K562 (cell line): ENCODE results near the gene CHAC1. TPM values are rescaled to one million over a fixed set of nuclear protein-coding genes. Genes with fewer than 3 reads are reported as not detected.

Source experiments
- ADNP ChIP-seq: fragments of 200-800 bp; sonication (Bioruptor generic); IDR thresholded peaks from 2 replicates; pipeline ENCODE4 v1.6.1; 2016; ENCODE audit warnings: missing genetic modification characterization, missing compliant biosample characterization
- CBFA2T3 ChIP-seq: fragments of 450-650 bp; IDR thresholded peaks from 2 replicates; pipeline ENCODE4 v1.6.1; 2017
- CXXC5 ChIP-seq: fragments of 250-450 bp; sonication (Bioruptor Pico); IDR thresholded peaks from 2 replicates; pipeline ENCODE4 v1.8.0; 2022; ENCODE audit warnings: inconsistent platforms, mild to moderate bottlenecking, moderate library complexity
- FOXP1 ChIP-seq: sonication (generic); formaldehyde crosslinking; IDR thresholded peaks from 2 replicates; pipeline ENCODE4 v1.8.0; 2022; ENCODE audit warnings: mild to moderate bottlenecking, missing genetic modification reagents
- GABPA ChIP-seq: fragments of 200-800 bp; sonication (Bioruptor generic); conservative IDR thresholded peaks from 2 replicates; pipeline ENCODE4 v1.6.1; 2016; ENCODE audit warnings: low read depth, missing genetic modification characterization, missing compliant biosample characterization
- HLTF ChIP-seq: fragments of 450-650 bp; IDR thresholded peaks from 2 replicates; pipeline ENCODE4 v1.6.1; 2016
- HMG20A ChIP-seq: fragments of 450-650 bp; formaldehyde crosslinking; conservative IDR thresholded peaks from 2 replicates; pipeline ENCODE4 v1.4.0; 2020; ENCODE audit warnings: mild to moderate bottlenecking, mixed read lengths
- MEIS2 ChIP-seq: fragments of 450-650 bp; IDR thresholded peaks from 2 replicates; pipeline ENCODE4 v1.6.1; 2014; ENCODE audit warnings: mild to moderate bottlenecking; ENCODE audit not compliant: partially characterized antibody
- MITF ChIP-seq: IDR thresholded peaks from 2 replicates; pipeline ENCODE4 v1.6.1; 2014; ENCODE audit warnings: antibody characterized with exemption
- MYC ChIP-seq, 2 experiments: fragments of 250-450 bp in 1 of 2; sonication (Bioruptor Pico) in 1 of 2; IDR thresholded peaks; 2 replicates each; pipeline versions ENCODE4 v1.5.1 to v1.6.1; 2012 to 2021; ENCODE audit warnings: low read depth in 2 of 2, borderline replicate concordance in 1 of 2, improper control_type of control experiment in 1 of 2, low read length in 1 of 2, mild to moderate bottlenecking in 1 of 2, moderate library complexity in 1 of 2
- OTX1 ChIP-seq: fragments of 450-650 bp; formaldehyde crosslinking; IDR thresholded peaks from 2 replicates; pipeline ENCODE4 v1.4.0; 2022; ENCODE audit warnings: mild to moderate bottlenecking
- POLR2H ChIP-seq: IDR thresholded peaks from 2 replicates; pipeline ENCODE4 v1.6.1; 2016; ENCODE audit warnings: missing genetic modification characterization, low read depth, mild to moderate bottlenecking, control low read depth, missing compliant biosample characterization, moderate library complexity
- RBM14 ChIP-seq: fragments of 200-400 bp; formaldehyde crosslinking; IDR thresholded peaks from 2 replicates; pipeline ENCODE4 v1.6.1; 2018; ENCODE audit warnings: low read depth, mild to moderate bottlenecking, low read length, moderate library complexity, borderline replicate concordance; ENCODE audit not compliant: insufficient read depth
- RBM17 ChIP-seq: fragments of 200-400 bp; formaldehyde crosslinking; IDR thresholded peaks from 2 replicates; pipeline ENCODE4 v1.6.1; 2017; ENCODE audit warnings: low read depth, mild to moderate bottlenecking, low read length, borderline replicate concordance
- SLC30A9 ChIP-seq: fragments of 250-450 bp; sonication (Bioruptor Pico); IDR thresholded peaks from 2 replicates; pipeline ENCODE4 v1.8.0; 2022; ENCODE audit warnings: mild to moderate bottlenecking, moderate library complexity
- TAF7 ChIP-seq: fragments of 450-650 bp; IDR thresholded peaks from 2 replicates; pipeline ENCODE4 v1.6.1; 2016; ENCODE audit warnings: missing genetic modification characterization, missing compliant biosample characterization
- TAL1 ChIP-seq: fragments of 450-650 bp; IDR thresholded peaks from 2 replicates; pipeline ENCODE4 v1.6.1; 2016; ENCODE audit warnings: mild to moderate bottlenecking
- TOE1 ChIP-seq, 2 experiments: fragments of 450-650 bp in 1 of 2; sonication (generic) in 1 of 2; formaldehyde crosslinking in 1 of 2; IDR thresholded peaks; 2 replicates each; pipeline versions ENCODE4 v1.7.1 to v1.8.0; 2016 to 2022; ENCODE audit warnings: borderline replicate concordance in 2 of 2, mild to moderate bottlenecking in 2 of 2, antibody characterized with exemption in 1 of 2, inconsistent platforms in 1 of 2, low read depth in 1 of 2, missing genetic modification reagents in 1 of 2, moderate library complexity in 1 of 2
- ZNF766 ChIP-seq: fragments of 200-800 bp; sonication (Bioruptor generic); conservative IDR thresholded peaks from 2 replicates; pipeline ENCODE4 v1.6.1; 2016; ENCODE audit warnings: missing genetic modification characterization, missing compliant biosample characterization
- polyA plus RNA-seq, 8 experiments: library from polyadenylated mRNA; depleted of rRNA in 4 of 8; stranded (reverse) in 5 of 8; unstranded in 3 of 8; fragments of >200 nt; fragmentation: Nextera tagmentation in 2 of 8; fragmentation: Illumina TruSeq in 1 of 8; extraction: Ambion mirVana in 2 of 8; extraction: Trizol in 1 of 8; gene quantifications; 2 replicates each; pipeline versions ENCODE4 v1.2.1 to v1.2.3, GENCODE V29; 2011 to 2014; ENCODE audit warnings: inconsistent platforms in 1 of 8, missing spikeins in 1 of 8
- total RNA-seq, 7 experiments: library from RNA; depleted of rRNA in 6 of 7; stranded (reverse); fragments of >200 nt in 6 of 7; fragmentation: Illumina TruSeq in 2 of 7; extraction: Trizol in 2 of 7; gene quantifications; 2 replicates each; pipeline versions ENCODE4 v1.2.1 to v1.2.3, GENCODE V29; 2011 to 2021; ENCODE audit warnings: low replicate concordance in 1 of 7
- TF ChIP-seq, protein P1 (sequence below): fragments of 450-650 bp; IDR thresholded peaks from 2 replicates; pipeline ENCODE4 v1.6.1; 2017; ENCODE audit warnings: antibody characterized with exemption
- TF ChIP-seq, protein P2 (sequence below): sonication (generic); formaldehyde crosslinking; IDR thresholded peaks from 2 replicates; pipeline ENCODE4 v1.8.1; 2022; ENCODE audit warnings: missing genetic modification reagents
- TF ChIP-seq, protein P3 (sequence below): fragments of 450-650 bp; formaldehyde crosslinking; IDR thresholded peaks from 2 replicates; pipeline ENCODE4 v1.4.0; 2022; ENCODE audit warnings: mild to moderate bottlenecking, moderate library complexity

Gene CHAC1
- total and polyA plus RNA-seq, 9 of the 15 experiments (the other 6 are each of a cell fraction or from before 2014, with no cell fraction given): 0.47 to 39.0 (median 7.5) TPM

DNA sequence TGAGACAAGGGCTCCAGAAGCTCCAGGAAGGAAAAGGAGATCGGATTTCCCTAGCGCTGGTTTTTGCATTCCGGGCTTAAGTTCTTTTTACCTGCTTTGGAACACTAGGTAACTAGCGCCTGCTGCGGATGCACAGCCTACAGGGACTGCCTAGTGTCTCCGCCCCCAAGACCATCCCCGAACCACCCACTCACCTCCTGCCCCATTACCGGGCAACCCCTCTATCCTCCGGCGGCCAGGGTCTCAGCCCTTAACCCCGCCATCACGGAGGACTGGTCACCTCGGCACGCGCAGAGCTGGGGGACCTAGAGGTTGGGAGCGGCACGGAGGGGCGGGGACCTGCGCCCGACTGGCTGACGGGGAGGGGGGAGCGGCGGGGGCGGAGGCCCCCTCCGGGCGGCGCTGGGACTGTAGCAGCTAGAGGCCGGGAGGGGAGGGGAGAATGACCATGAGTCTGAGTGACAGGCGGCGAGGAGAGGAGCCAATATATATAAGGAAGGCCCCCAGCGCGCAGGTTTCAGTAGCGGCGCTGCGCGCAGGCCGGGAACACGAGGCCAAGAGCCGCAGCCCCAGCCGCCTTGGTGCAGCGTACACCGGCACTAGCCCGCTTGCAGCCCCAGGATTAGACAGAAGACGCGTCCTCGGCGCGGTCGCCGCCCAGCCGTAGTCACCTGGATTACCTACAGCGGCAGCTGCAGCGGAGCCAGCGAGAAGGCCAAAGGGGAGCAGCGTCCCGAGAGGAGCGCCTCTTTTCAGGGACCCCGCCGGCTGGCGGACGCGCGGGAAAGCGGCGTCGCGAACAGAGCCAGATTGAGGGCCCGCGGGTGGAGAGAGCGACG is 24.2 kb upstream of the CHAC1 start, which contains the start of gene DLL4 (continued):
- TF ChIP-seq, protein P1, sequence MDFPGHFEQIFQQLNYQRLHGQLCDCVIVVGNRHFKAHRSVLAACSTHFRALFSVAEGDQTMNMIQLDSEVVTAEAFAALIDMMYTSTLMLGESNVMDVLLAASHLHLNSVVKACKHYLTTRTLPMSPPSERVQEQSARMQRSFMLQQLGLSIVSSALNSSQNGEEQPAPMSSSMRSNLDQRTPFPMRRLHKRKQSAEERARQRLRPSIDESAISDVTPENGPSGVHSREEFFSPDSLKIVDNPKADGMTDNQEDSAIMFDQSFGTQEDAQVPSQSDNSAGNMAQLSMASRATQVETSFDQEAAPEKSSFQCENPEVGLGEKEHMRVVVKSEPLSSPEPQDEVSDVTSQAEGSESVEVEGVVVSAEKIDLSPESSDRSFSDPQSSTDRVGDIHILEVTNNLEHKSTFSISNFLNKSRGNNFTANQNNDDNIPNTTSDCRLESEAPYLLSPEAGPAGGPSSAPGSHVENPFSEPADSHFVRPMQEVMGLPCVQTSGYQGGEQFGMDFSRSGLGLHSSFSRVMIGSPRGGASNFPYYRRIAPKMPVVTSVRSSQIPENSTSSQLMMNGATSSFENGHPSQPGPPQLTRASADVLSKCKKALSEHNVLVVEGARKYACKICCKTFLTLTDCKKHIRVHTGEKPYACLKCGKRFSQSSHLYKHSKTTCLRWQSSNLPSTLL: peak; percentile 62; the same call in 1 of the 2 replicates
- TF ChIP-seq GABPA (tag) (no peak), RBM14 (peak; percentile 85; the same call in 1 of the 2 replicates), ZNF766 (CRISPR knock-in tag) (no peak), TAF7 (no peak), MITF (no peak), POLR2H (tag) (no peak), FOXP1 (peak; percentile 95), TOE1 (IDR thresholded peaks at IDR 0.05; ENCODE audit: borderline replicate concordance) (no peak), TOE1 (CRISPR knock-in tag; IDR thresholded peaks at IDR 0.05; ENCODE audit: borderline replicate concordance, low read depth) (no peak), SLC30A9 (CRISPR knock-in tag) (no peak), MYC (IDR thresholded peaks at IDR 0.05; ENCODE audit: low read depth, low read length) (peak; percentile 71), MYC (CRISPR knock-in tag; IDR thresholded peaks at IDR 0.05; ENCODE audit: borderline replicate concordance, low read depth) (no peak), ADNP (tag) (no peak), MEIS2 (peak; percentile 58), CBFA2T3 (no peak), HMG20A (no peak), HLTF (no peak), RBM17 (no peak), TAL1 (no peak), CXXC5 (peak; percentile 76), OTX1 (no peak)
- TF ChIP-seq, protein P2, sequence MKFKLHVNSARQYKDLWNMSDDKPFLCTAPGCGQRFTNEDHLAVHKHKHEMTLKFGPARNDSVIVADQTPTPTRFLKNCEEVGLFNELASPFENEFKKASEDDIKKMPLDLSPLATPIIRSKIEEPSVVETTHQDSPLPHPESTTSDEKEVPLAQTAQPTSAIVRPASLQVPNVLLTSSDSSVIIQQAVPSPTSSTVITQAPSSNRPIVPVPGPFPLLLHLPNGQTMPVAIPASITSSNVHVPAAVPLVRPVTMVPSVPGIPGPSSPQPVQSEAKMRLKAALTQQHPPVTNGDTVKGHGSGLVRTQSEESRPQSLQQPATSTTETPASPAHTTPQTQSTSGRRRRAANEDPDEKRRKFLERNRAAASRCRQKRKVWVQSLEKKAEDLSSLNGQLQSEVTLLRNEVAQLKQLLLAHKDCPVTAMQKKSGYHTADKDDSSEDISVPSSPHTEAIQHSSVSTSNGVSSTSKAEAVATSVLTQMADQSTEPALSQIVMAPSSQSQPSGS (CRISPR knock-in tag): no peak
- TF ChIP-seq, protein P3, sequence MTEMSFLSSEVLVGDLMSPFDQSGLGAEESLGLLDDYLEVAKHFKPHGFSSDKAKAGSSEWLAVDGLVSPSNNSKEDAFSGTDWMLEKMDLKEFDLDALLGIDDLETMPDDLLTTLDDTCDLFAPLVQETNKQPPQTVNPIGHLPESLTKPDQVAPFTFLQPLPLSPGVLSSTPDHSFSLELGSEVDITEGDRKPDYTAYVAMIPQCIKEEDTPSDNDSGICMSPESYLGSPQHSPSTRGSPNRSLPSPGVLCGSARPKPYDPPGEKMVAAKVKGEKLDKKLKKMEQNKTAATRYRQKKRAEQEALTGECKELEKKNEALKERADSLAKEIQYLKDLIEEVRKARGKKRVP (CRISPR knock-in tag): no peak
